GM23248 (cell line): ENCODE data around the gene PTGR3. TPM values are rescaled to one million over a fixed set of nuclear protein-coding genes. Genes with fewer than 3 reads are reported as not detected.

Source experiments
- DNase-seq: peaks from one replicate; pipeline ENCODE4 v3.0.0-alpha.2; 2015
- H2AFZ ChIP-seq: fragments of 200-600 bp; sonication (generic); 2 replicates; pipeline ENCODE4 v1.6.1; 2016; ENCODE audit warnings: antibody characterized with exemption
- H3F3A ChIP-seq: fragments of 200-600 bp; sonication (generic); 2 replicates; pipeline ENCODE4 v1.6.1; 2016; ENCODE audit warnings: mild to moderate bottlenecking, antibody characterized with exemption, mixed run types; ENCODE audit not compliant: insufficient read depth
- H3K27ac ChIP-seq: fragments of 200-600 bp; sonication (generic); 2 replicates; pipeline ENCODE4 v1.5.1; 2016; ENCODE audit warnings: mild to moderate bottlenecking
- H3K27me3 ChIP-seq: fragments of 200-600 bp; sonication (generic); replicated peaks from 2 replicates; pipeline ENCODE4 v1.6.1; 2016; ENCODE audit warnings: mild to moderate bottlenecking; ENCODE audit not compliant: insufficient read depth
- H3K36me3 ChIP-seq: fragments of 200-600 bp; sonication (generic); 2 replicates; pipeline ENCODE4 v1.6.1; 2016; ENCODE audit warnings: low read depth, mild to moderate bottlenecking
- H3K4me1 ChIP-seq: fragments of 200-600 bp; sonication (generic); 2 replicates; pipeline ENCODE4 v1.6.1; 2016; ENCODE audit warnings: mild to moderate bottlenecking; ENCODE audit not compliant: insufficient read depth
- H3K4me2 ChIP-seq: fragments of 200-600 bp; sonication (generic); one replicate; pipeline ENCODE4 v1.6.1; 2016; ENCODE audit warnings: mild to moderate bottlenecking; ENCODE audit not compliant: unreplicated experiment
- H3K4me3 ChIP-seq: fragments of 200-600 bp; sonication (generic); 2 replicates; pipeline ENCODE4 v1.5.1; 2016; ENCODE audit warnings: mild to moderate bottlenecking
- H3K79me2 ChIP-seq: fragments of 200-600 bp; sonication (generic); 2 replicates; pipeline ENCODE4 v1.6.1; 2016; ENCODE audit warnings: mild to moderate bottlenecking; ENCODE audit not compliant: insufficient read depth
- H3K9ac ChIP-seq: fragments of 200-600 bp; sonication (generic); 2 replicates; pipeline ENCODE4 v1.6.1; 2016; ENCODE audit warnings: mild to moderate bottlenecking
- H3K9me2 ChIP-seq: fragments of 200-600 bp; sonication (generic); 2 replicates; pipeline ENCODE4 v1.6.1; 2016; ENCODE audit warnings: mixed run types, mild to moderate bottlenecking, moderate library complexity; ENCODE audit not compliant: insufficient read depth
- H3K9me3 ChIP-seq: fragments of 200-600 bp; sonication (generic); one replicate; pipeline ENCODE4 v1.6.1; 2017; ENCODE audit warnings: low read depth
- H4K20me1 ChIP-seq: fragments of 200-600 bp; sonication (generic); 2 replicates; pipeline ENCODE4 v1.6.0; 2016; ENCODE audit not compliant: insufficient read depth
- EZH2 ChIP-seq: fragments of 200-600 bp; sonication (generic); IDR thresholded peaks from 2 replicates; pipeline ENCODE4 v1.6.1; 2018; ENCODE audit warnings: antibody characterized with exemption, mild to moderate bottlenecking; ENCODE audit not compliant: insufficient read depth, poor library complexity, severe bottlenecking
- EZH2phosphoT487 ChIP-seq: fragments of 200-600 bp; sonication (generic); IDR thresholded peaks from 2 replicates; pipeline ENCODE4 v1.6.1; 2018; ENCODE audit warnings: antibody characterized with exemption, moderate library complexity, mild to moderate bottlenecking, low read depth; ENCODE audit not compliant: insufficient read depth
- WGBS, 2 experiments: methylation state at CpG; one replicate each; pipeline ENCODE4 v1.1.6; 2015 to 2017; ENCODE audit warnings: low lambda C conversion rate in 2 of 2, low coverage in 1 of 2; ENCODE audit errors: missing lambda C conversion rate in 2 of 2; 5-methylcytosine and 5-hydroxymethylcytosine counted together
- in situ Hi-C: fragments of 300-500 bp; cut with MboI; formaldehyde crosslinking; loops from 2 replicates; pipeline ENCODE4 v1.15.0; 2020
- polyA plus RNA-seq: library from polyadenylated mRNA; unstranded; fragments of >200 nt; fragmentation: Nextera tagmentation; extraction: Ambion mirVana; gene quantifications from 2 replicates; pipeline ENCODE4 v1.2.1, GENCODE V29; 2016
- total RNA-seq: library from RNA; depleted of rRNA; stranded (reverse); fragments of >200 nt; shearing (Covaris generic); gene quantifications from 2 replicates; pipeline ENCODE4 v1.2.3, GENCODE V29; 2014

The PTGR3 gene
- total and polyA plus RNA-seq, 2 experiments from 2014 or later = 10.2 to 21.3 TPM

DNA sequence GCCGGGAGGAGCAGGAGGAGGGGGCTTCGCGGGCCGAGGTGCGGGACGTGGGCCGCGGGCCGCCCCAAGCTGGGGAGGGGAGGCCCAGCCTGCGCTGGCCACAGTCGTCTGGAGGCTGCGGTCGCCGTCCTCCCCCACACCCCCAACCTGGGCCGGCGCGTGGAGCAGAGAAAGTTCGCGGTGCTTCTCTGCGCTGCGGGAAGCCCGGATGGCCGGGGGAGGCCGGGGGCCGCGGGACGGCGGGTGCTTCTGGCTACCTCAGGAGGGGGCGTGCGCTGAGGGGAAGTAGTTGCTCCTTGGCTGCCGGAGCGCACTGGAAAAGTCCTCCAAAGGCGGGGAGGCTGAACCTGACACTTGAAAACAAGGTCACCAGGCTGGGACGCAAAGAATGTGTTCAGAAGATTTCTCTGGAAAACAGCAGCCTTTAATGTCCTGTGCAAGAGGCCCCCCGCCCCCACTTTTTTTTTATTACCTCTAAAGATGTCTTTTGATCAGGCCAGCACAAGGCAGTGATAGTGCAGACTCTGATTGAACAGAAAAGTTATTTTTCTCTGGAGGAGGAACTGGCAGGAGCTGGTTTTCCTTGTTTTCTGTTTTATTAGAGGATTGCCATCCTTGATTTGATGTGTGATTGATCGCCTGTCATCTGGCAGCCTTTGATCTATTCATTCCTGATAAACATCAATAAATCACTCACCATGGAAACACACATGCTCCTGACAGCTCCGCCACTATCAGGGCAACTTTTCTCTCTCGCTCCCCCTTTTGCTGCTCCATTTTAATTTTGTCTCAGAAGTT is 3.2 kb upstream of the PTGR3 start:
- Histone ChIP-seq H3K79me2 (peaks cover 64% of the 10 kb centered on the region), H2AFZ (peak overlapping the region; percentile 76)

DNA sequence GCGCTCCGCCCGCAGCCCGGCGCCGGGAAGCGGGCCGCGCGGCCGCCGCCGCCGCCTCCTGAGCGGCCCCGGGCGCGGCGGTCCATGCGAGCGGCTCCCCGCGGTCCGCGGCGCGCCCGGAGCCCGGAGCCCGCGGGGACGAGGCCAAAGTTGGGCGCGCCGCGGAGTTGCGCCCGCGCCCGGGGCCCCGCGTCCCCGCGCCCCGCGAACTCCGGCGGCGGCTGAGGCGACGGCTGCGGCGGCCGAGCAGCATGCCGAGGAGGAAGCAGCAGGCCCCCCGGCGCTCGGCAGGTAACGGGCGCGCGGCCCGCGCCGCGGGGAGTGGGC is 2.6 kb upstream of the PTGR3 start:
- H3K27me3 ChIP-seq = no peaks in the 10 kb centered on the region
- in situ Hi-C loops = loop anchor here (25.0 kb wide), 1 partner anchor 549 kb away; no protein-coding TSS in a partner anchor
- peaks cover 36% of the 10 kb centered on the region for H3K4me1 ChIP-seq
- H3K36me3 ChIP-seq = no peaks in the 10 kb centered on the region
- 0 to 2% methylated on average over 17 to 31 of the region's 66 CpGs for WGBS, 2 experiments
- H3K27ac ChIP-seq = no peak overlapping the region
- no peak for DNase-seq
- H3K9me2 ChIP-seq = no peaks in the 10 kb centered on the region
- no peaks in the 10 kb centered on the region for H3K9me3 ChIP-seq
- H3K79me2 ChIP-seq = peaks cover 64% of the 10 kb centered on the region
- peak overlapping the region; percentile 76 for H2AFZ ChIP-seq
- no peaks in the 10 kb centered on the region for H4K20me1 ChIP-seq
- peak overlapping the region; percentile 75 for H3K4me3 ChIP-seq
- H3F3A ChIP-seq = peaks cover 32% of the 10 kb centered on the region; the same call in 1 of the 2 replicates
- H3K4me2 ChIP-seq = peak overlapping the region; percentile 90
- peak overlapping the region; percentile 66 for H3K9ac ChIP-seq
- TF ChIP-seq EZH2 = no peak
- no peak for TF ChIP-seq EZH2phosphoT487

More for the DNA sequence above, 3.2 kb upstream of the PTGR3 start:
- in situ Hi-C loops = loop anchor here (25.0 kb wide), 1 partner anchor 550 kb away; no protein-coding TSS in a partner anchor
- Histone ChIP-seq H3K4me1 (peaks cover 32% of the 10 kb centered on the region), H3K36me3 (no peaks in the 10 kb centered on the region), H3K9me2 (no peaks in the 10 kb centered on the region), H3K4me2 (peak overlapping the region; percentile 90), H3F3A (peaks cover 30% of the 10 kb centered on the region; the same call in 1 of the 2 replicates), H3K27me3 (no peaks in the 10 kb centered on the region), H3K9me3 (no peaks in the 10 kb centered on the region), H4K20me1 (no peaks in the 10 kb centered on the region), H3K4me3 (peak overlapping the region; percentile 75), H3K9ac (peak overlapping the region; percentile 66), H3K27ac (no peak overlapping the region)
- WGBS, 2 experiments = 3% methylated on average over 13 to 37 of the region's 38 CpGs
- no peak for TF ChIP-seq EZH2
- no peak for TF ChIP-seq EZH2phosphoT487
- peak; percentile 54 for DNase-seq

GRCh38 chr18:75211002-75211621 is 2.2 kb upstream of the PTGR3 start:
- peak overlapping the region; percentile 93 for H3K4me2 ChIP-seq
- WGBS, 2 experiments = 1 to 2% methylated on average over 47 to 50 of the region's 64 CpGs
- peaks cover 64% of the 10 kb centered on the region for H3K79me2 ChIP-seq
- TF ChIP-seq EZH2phosphoT487 = no peak
- no peak for TF ChIP-seq EZH2
- H2AFZ ChIP-seq = peak overlapping the region; percentile 93
- H3K9ac ChIP-seq = peak overlapping the region; percentile 83
- in situ Hi-C loops = loop anchor here (25.0 kb wide), 1 partner anchor 549 kb away; no protein-coding TSS in a partner anchor
- H3K36me3 ChIP-seq = no peaks in the 10 kb centered on the region
- H3K9me2 ChIP-seq = no peaks in the 10 kb centered on the region
- peak overlapping the region; percentile 78 for H3K27ac ChIP-seq
- H3K27me3 ChIP-seq = no peaks in the 10 kb centered on the region
- H3F3A ChIP-seq = peaks cover 33% of the 10 kb centered on the region; the same call in 1 of the 2 replicates
- H3K4me1 ChIP-seq = peaks cover 36% of the 10 kb centered on the region
- H3K4me3 ChIP-seq = peak overlapping the region; percentile 92
- no peaks in the 10 kb centered on the region for H4K20me1 ChIP-seq
- H3K9me3 ChIP-seq = no peaks in the 10 kb centered on the region
- peak; percentile 64 for DNase-seq

GRCh38 chr18:75210274-75211001 is 1.5 kb upstream of the PTGR3 start, which contains the start of gene TSHZ1:
TSS of gene TSHZ1 (plus strand) at chr18:75210797. CDS start at chr18:75211877, 1,080 bp downstream.
- Histone ChIP-seq H3K4me3 (peak within 1 kb of the TSS; percentile 92), H3K9me2 (no peaks in the 10 kb centered on the region), H4K20me1 (no peaks in the 10 kb centered on the region), H3K27me3 (no peaks in the 10 kb centered on the region), H3K36me3 (no peaks in the 10 kb centered on the region), H3K4me1 (peaks cover 36% of the 10 kb centered on the region), H3K79me2 (peaks cover 64% of the 10 kb centered on the region), H3K9ac (peak within 1 kb of the TSS; percentile 83), H3K4me2 (peak within 1 kb of the TSS; percentile 93), H3K9me3 (no peaks in the 10 kb centered on the region), H2AFZ (peak within 1 kb of the TSS; percentile 93), H3K27ac (peak within 1 kb of the TSS; percentile 78), H3F3A (peaks cover 40% of the 10 kb centered on the region; the same call in 1 of the 2 replicates)
- TF ChIP-seq EZH2 (no peak), EZH2phosphoT487 (no peak)
- 4% methylated on average over 15 of the region's 15 CpGs for WGBS, 2 experiments
- in situ Hi-C loops = loop anchor here (25.0 kb wide), 1 partner anchor 548 kb away; no protein-coding TSS in a partner anchor
- peak; percentile 92 for DNase-seq
